Measurements from ENCODE around the gene PER2.

DNA sequence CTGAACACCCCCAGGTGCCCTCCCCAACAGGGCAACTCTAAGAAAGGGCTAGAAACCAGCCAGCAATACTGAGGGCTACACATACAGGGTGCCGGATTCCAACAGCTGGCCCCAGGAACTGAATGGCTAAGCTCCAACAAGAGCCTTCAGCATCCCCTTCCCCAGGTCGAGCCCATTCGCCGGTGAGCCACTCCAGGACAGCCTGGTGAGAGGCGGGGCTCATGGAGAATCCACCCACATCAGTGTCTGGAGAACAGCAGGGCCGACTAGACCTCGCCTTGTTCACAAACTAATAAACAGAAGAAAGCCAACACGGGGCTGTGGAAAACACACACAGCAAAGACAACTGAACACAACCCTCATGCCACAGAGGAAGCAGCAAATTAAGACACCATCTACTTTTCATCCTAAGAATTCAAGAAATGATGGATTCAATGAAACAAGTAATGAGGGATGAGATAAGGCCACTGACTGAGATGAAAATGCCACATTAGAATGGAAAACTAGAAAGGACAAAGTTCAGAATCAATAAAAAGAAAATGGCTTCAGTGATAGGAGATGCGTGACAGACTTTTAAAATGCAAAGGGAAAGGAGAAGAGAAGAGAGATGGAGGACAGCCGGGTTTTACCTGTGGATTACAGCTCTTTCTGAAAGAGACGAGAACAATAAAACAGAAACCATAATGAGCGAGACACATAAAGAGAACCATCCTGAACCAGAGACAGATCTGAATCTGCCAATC lies 8.2 kb downstream of the PER2 start:
- TF ChIP-seq, protein P1, sequence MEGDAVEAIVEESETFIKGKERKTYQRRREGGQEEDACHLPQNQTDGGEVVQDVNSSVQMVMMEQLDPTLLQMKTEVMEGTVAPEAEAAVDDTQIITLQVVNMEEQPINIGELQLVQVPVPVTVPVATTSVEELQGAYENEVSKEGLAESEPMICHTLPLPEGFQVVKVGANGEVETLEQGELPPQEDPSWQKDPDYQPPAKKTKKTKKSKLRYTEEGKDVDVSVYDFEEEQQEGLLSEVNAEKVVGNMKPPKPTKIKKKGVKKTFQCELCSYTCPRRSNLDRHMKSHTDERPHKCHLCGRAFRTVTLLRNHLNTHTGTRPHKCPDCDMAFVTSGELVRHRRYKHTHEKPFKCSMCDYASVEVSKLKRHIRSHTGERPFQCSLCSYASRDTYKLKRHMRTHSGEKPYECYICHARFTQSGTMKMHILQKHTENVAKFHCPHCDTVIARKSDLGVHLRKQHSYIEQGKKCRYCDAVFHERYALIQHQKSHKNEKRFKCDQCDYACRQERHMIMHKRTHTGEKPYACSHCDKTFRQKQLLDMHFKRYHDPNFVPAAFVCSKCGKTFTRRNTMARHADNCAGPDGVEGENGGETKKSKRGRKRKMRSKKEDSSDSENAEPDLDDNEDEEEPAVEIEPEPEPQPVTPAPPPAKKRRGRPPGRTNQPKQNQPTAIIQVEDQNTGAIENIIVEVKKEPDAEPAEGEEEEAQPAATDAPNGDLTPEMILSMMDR (conservative IDR thresholded peaks at IDR 0.05; ENCODE audit: low read length), result no peak
- no peak for TF ChIP-seq EZH2phosphoT487 (IDR thresholded peaks at IDR 0.05; ENCODE audit: borderline replicate concordance, low read depth, low read length)
